ENCODE results near the gene ZSCAN31.

GRCh38 chr6:28330041-28330440 is 5.9 kb downstream of the ZSCAN31 start:
- no peak for TF ChIP-seq CTCF (IDR thresholded peaks at IDR 0.05)
- no peak for TF ChIP-seq EZH2 (IDR thresholded peaks at IDR 0.05)

Measured in neural progenitor cell (in vitro differentiated cells).